ENCODE results near the gene CCDC88B.

CCDC88B gene

GRCh38 chr11:64385945-64386704, 46.1 kb downstream of the CCDC88B start:
- H3K4me1 ChIP-seq (ENCODE audit: control extremely low read depth in 1 of 4, control insufficient read depth in 4 of 4, insufficient read depth in 4 of 4, low read length in 3 of 4) = peaks cover 1 to 23% (median 15%) of the 10 kb centered on the region in 4 experiments
- ChIA-PET POLR2A (no interaction called here), CTCF (no interaction called here)
- H3K4me3 ChIP-seq (ENCODE audit: control insufficient read depth in 1 of 7, extremely low read depth in 1 of 7, insufficient read depth in 4 of 7, low read depth in 2 of 7, low read length in 6 of 7) = no peak overlapping the region
- peaks cover 0 to 21% (median 0%) of the 10 kb centered on the region in 5 experiments for H3K27me3 ChIP-seq (replicated peaks in 2 of 5; ENCODE audit: control insufficient read depth in 4 of 5, insufficient read depth in 5 of 5, low read length in 4 of 5)
- no peak overlapping the region for H3K27ac ChIP-seq (ENCODE audit: insufficient read depth in 1 of 2, low read depth in 1 of 2, low read length in 2 of 2, poor library complexity in 1 of 2, severe bottlenecking in 2 of 2)
- no peaks in the 10 kb centered on the region for H3K36me3 ChIP-seq (ENCODE audit: control insufficient read depth in 4 of 4, insufficient read depth in 4 of 4, low read length in 3 of 4)
- peak in 2 of 3 donors; percentile 52 to 68 for DNase-seq
- H3K9me3 ChIP-seq (ENCODE audit: control extremely low read depth in 1 of 5, control insufficient read depth in 4 of 5, insufficient read depth in 2 of 5, low read depth in 1 of 5, low read length in 4 of 5) = peaks cover 0 to 2% (median 0%) of the 10 kb centered on the region in 5 experiments
- 86% methylated on average over 7 of the region's 11 CpGs for WGBS (ENCODE audit: insufficient coverage)

DNA sequence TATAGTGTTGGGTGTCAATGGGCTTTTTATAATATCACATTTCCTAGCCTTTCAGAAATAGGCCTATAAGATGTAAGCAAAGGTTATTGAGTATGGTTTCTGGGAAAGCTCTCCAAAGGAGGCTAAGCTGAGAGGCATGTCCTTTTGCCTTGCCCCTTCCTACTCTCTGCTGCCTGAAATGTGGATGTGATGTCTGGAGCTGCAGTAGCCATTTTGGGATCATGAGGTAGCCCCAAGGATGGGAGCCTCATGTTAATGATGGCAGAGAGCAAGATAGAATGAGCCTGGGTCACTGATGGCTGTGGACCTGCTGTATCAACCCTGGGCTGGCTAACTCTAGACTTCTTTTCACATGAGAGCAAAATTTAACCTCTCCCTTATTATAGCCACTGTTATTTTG, 47.9 kb downstream of the CCDC88B start:
- CTCF ChIA-PET = interaction anchor here (1.5 kb wide), 1 partner anchor 301 kb away, joined by 3 read pairs; no protein-coding TSS in a partner anchor
- H3K4me1 ChIP-seq (ENCODE audit: control extremely low read depth in 1 of 4, control insufficient read depth in 4 of 4, insufficient read depth in 4 of 4, low read length in 3 of 4) = peaks cover 1 to 32% (median 19%) of the 10 kb centered on the region in 4 experiments
- H3K27me3 ChIP-seq (replicated peaks in 2 of 5; ENCODE audit: control insufficient read depth in 4 of 5, insufficient read depth in 5 of 5, low read length in 4 of 5) = peaks cover 0 to 27% (median 0%) of the 10 kb centered on the region in 5 experiments

DNA sequence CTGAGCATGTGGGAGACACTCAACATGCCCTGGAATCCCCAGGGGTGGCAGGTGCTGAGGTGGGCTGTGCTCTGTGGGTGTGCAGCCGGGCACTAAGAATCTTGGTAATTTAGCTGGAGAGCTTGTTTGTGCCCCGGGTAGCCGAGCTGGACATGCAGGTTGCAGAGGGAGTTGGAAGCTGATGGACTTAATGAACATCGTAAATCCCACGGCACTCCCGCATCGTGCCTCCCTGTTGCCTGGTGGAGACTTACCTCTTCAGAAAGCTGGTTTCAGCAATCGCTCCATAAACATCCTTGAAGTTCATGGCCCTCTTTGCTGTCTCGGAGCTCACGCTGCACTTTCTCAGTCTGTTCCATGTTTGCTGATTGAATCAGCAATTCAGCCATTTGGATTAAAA, 48.9 kb downstream of the CCDC88B start:
- Histone ChIP-seq H3K27me3 (replicated peaks in 2 of 5; ENCODE audit: control insufficient read depth in 4 of 5, insufficient read depth in 5 of 5, low read length in 4 of 5) (peaks cover 0 to 27% (median 0%) of the 10 kb centered on the region in 5 experiments), H3K27ac (ENCODE audit: insufficient read depth in 1 of 2, low read depth in 1 of 2, low read length in 2 of 2, poor library complexity in 1 of 2, severe bottlenecking in 2 of 2) (no peak overlapping the region), H3K9me3 (ENCODE audit: control extremely low read depth in 1 of 5, control insufficient read depth in 4 of 5, insufficient read depth in 2 of 5, low read depth in 1 of 5, low read length in 4 of 5) (peaks cover 0 to 2% (median 0%) of the 10 kb centered on the region in 5 experiments), H3K4me3 (ENCODE audit: control insufficient read depth in 1 of 7, extremely low read depth in 1 of 7, insufficient read depth in 4 of 7, low read depth in 2 of 7, low read length in 6 of 7) (no peak overlapping the region), H3K4me1 (ENCODE audit: control extremely low read depth in 1 of 4, control insufficient read depth in 4 of 4, insufficient read depth in 4 of 4, low read length in 3 of 4) (peaks cover 1 to 32% (median 19%) of the 10 kb centered on the region in 4 experiments), H3K36me3 (ENCODE audit: control insufficient read depth in 4 of 4, insufficient read depth in 4 of 4, low read length in 3 of 4) (no peaks in the 10 kb centered on the region)
- ChIA-PET CTCF (interaction anchor here (0.9 to 1.0 kb wide), 3 partner anchors 15 to 257 kb away, joined by 3 read pairs; no protein-coding TSS in a partner anchor), POLR2A (interaction anchor here (0.6 kb wide), 1 partner anchor 15 kb away, joined by 3 read pairs; no protein-coding TSS in a partner anchor)
- WGBS (ENCODE audit: insufficient coverage) = 95% methylated on average over 10 of the region's 10 CpGs
- no peak for DNase-seq

More for the DNA sequence above, 47.9 kb downstream of the CCDC88B start:
- Histone ChIP-seq H3K9me3 (ENCODE audit: control extremely low read depth in 1 of 5, control insufficient read depth in 4 of 5, insufficient read depth in 2 of 5, low read depth in 1 of 5, low read length in 4 of 5) (peaks cover 0 to 2% (median 0%) of the 10 kb centered on the region in 5 experiments), H3K4me3 (ENCODE audit: control insufficient read depth in 1 of 7, extremely low read depth in 1 of 7, insufficient read depth in 4 of 7, low read depth in 2 of 7, low read length in 6 of 7) (no peak overlapping the region), H3K27ac (ENCODE audit: insufficient read depth in 1 of 2, low read depth in 1 of 2, low read length in 2 of 2, poor library complexity in 1 of 2, severe bottlenecking in 2 of 2) (no peak overlapping the region), H3K36me3 (ENCODE audit: control insufficient read depth in 4 of 4, insufficient read depth in 4 of 4, low read length in 3 of 4) (no peaks in the 10 kb centered on the region)
- no peak for DNase-seq
- POLR2A ChIA-PET = no interaction called here

DNA sequence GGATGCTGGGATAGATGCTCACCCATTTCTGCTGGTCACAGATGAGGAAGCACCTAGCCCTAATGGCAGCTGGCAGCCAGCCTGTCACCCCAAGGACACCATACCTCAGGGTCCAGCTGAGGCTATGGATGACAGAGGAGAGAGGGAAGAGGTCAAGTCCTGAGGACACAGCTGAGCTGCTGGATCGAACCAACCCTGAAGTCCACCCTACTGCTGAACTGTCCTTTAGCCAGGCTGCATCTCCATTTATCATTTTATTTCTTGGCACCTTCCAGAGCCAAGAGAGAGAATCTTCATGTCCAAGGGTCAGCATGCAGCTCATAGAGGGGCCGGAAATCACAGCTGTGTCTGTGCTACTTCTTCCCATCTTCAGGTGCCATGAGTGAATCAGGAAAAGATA, 49.8 kb downstream of the CCDC88B start:
- no peak overlapping the region for H3K27ac ChIP-seq (ENCODE audit: insufficient read depth in 1 of 2, low read depth in 1 of 2, low read length in 2 of 2, poor library complexity in 1 of 2, severe bottlenecking in 2 of 2)
- H3K4me1 ChIP-seq (ENCODE audit: control extremely low read depth in 1 of 4, control insufficient read depth in 4 of 4, insufficient read depth in 4 of 4, low read length in 3 of 4) = peaks cover 1 to 32% (median 19%) of the 10 kb centered on the region in 4 experiments
- no CpG with 5 or more reads among the region's 2 CpGs for WGBS (ENCODE audit: insufficient coverage)
- ChIA-PET CTCF (interaction anchor here (0.6 to 0.7 kb wide), 3 partner anchors 17 to 174 kb away, joined by 3 read pairs; no protein-coding TSS in a partner anchor), POLR2A (no interaction called here)
- peaks cover 0 to 28% (median 0%) of the 10 kb centered on the region in 5 experiments for H3K27me3 ChIP-seq (replicated peaks in 2 of 5; ENCODE audit: control insufficient read depth in 4 of 5, insufficient read depth in 5 of 5, low read length in 4 of 5)
- no peaks in the 10 kb centered on the region for H3K36me3 ChIP-seq (ENCODE audit: control insufficient read depth in 4 of 4, insufficient read depth in 4 of 4, low read length in 3 of 4)
- no peak overlapping the region for H3K4me3 ChIP-seq (ENCODE audit: control insufficient read depth in 1 of 7, extremely low read depth in 1 of 7, insufficient read depth in 4 of 7, low read depth in 2 of 7, low read length in 6 of 7)
- H3K9me3 ChIP-seq (ENCODE audit: control extremely low read depth in 1 of 5, control insufficient read depth in 4 of 5, insufficient read depth in 2 of 5, low read depth in 1 of 5, low read length in 4 of 5) = peaks cover 0 to 2% (median 0%) of the 10 kb centered on the region in 5 experiments
- no peak for DNase-seq

DNA sequence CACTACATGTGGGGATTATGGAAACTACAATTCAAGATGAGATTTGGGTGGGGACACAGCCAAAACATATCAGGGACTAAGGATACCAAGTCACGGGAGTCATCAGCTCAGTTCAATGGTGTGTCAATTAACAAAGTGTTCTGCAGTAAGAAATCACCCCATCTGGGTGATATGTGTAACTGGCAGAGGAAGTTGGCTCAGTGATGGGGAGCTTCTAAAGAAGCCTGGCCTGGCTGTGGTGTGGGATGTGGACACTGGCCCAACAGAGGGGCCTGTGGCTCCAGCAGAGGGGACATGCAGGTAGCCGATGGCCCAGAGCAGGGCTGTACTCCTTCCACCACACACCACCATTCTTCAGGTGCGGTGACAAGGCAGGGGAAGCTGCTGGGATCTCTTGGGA, 50.6 kb downstream of the CCDC88B start:
- Histone ChIP-seq H3K9me3 (ENCODE audit: control extremely low read depth in 1 of 5, control insufficient read depth in 4 of 5, insufficient read depth in 2 of 5, low read depth in 1 of 5, low read length in 4 of 5) (peaks cover 0 to 2% (median 0%) of the 10 kb centered on the region in 5 experiments), H3K36me3 (ENCODE audit: control insufficient read depth in 4 of 4, insufficient read depth in 4 of 4, low read length in 3 of 4) (no peaks in the 10 kb centered on the region), H3K4me1 (ENCODE audit: control extremely low read depth in 1 of 4, control insufficient read depth in 4 of 4, insufficient read depth in 4 of 4, low read length in 3 of 4) (peaks cover 1 to 26% (median 14%) of the 10 kb centered on the region in 4 experiments), H3K27me3 (replicated peaks in 2 of 5; ENCODE audit: control insufficient read depth in 4 of 5, insufficient read depth in 5 of 5, low read length in 4 of 5) (peaks cover 0 to 28% (median 0%) of the 10 kb centered on the region in 5 experiments), H3K27ac (ENCODE audit: insufficient read depth in 1 of 2, low read depth in 1 of 2, low read length in 2 of 2, poor library complexity in 1 of 2, severe bottlenecking in 2 of 2) (no peak overlapping the region), H3K4me3 (ENCODE audit: control insufficient read depth in 1 of 7, extremely low read depth in 1 of 7, insufficient read depth in 4 of 7, low read depth in 2 of 7, low read length in 6 of 7) (no peak overlapping the region)
- DNase-seq = no peak
- 100% methylated on average over 1 of the region's 3 CpGs for WGBS (ENCODE audit: insufficient coverage)
- CTCF ChIA-PET = no interaction called here
- POLR2A ChIA-PET = no interaction called here

GRCh38 chr11:64391839-64392238, 51.8 kb downstream of the CCDC88B start:
- DNase-seq = no peak
- no peaks in the 10 kb centered on the region for H3K36me3 ChIP-seq (ENCODE audit: control insufficient read depth in 4 of 4, insufficient read depth in 4 of 4, low read length in 3 of 4)
- H3K27ac ChIP-seq (ENCODE audit: insufficient read depth in 1 of 2, low read depth in 1 of 2, low read length in 2 of 2, poor library complexity in 1 of 2, severe bottlenecking in 2 of 2) = no peak overlapping the region
- POLR2A ChIA-PET = no interaction called here
- peaks cover 0 to 26% (median 15%) of the 10 kb centered on the region in 4 experiments for H3K4me1 ChIP-seq (ENCODE audit: control extremely low read depth in 1 of 4, control insufficient read depth in 4 of 4, insufficient read depth in 4 of 4, low read length in 3 of 4)
- H3K9me3 ChIP-seq (ENCODE audit: control extremely low read depth in 1 of 5, control insufficient read depth in 4 of 5, insufficient read depth in 2 of 5, low read depth in 1 of 5, low read length in 4 of 5) = peaks cover 0 to 2% (median 0%) of the 10 kb centered on the region in 5 experiments
- no peak overlapping the region for H3K4me3 ChIP-seq (ENCODE audit: control insufficient read depth in 1 of 7, extremely low read depth in 1 of 7, insufficient read depth in 4 of 7, low read depth in 2 of 7, low read length in 6 of 7)
- CTCF ChIA-PET = interaction anchor here (1.1 to 1.6 kb wide), 4 partner anchors 20 to 278 kb away, joined by 3 to 5 read pairs (median 4); no protein-coding TSS in a partner anchor
- peaks cover 0 to 28% (median 0%) of the 10 kb centered on the region in 5 experiments for H3K27me3 ChIP-seq (replicated peaks in 2 of 5; ENCODE audit: control insufficient read depth in 4 of 5, insufficient read depth in 5 of 5, low read length in 4 of 5)
- no CpG with 5 or more reads among the region's 3 CpGs for WGBS (ENCODE audit: insufficient coverage)

DNA sequence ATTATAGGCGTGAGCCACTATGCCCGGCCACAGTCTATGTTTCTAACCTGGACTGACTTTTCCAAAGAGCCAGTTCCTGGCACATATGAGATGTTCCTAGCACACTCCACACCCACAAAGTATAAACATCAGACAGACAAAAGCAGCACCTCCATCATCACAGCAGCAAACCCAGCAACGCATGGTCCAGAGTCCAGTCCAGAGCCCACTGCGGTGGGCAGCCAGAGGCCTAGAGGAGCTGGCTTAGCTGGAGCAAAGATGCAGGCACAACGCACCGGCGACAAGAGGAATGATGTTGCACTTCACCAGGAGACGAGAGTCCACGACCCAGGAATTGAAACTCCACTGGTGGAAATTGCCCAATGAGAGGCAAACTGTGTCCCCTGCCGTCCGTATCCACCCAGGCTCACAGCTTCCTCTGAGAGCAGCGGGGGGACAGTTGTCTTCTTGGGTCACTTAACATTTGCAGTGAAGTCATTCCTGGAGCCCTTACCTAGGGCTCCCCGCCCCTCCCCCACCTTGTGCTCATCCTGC, 55.6 kb downstream of the CCDC88B start:
- peaks cover 0 to 29% (median 14%) of the 10 kb centered on the region in 4 experiments for H3K4me1 ChIP-seq (ENCODE audit: control extremely low read depth in 1 of 4, control insufficient read depth in 4 of 4, insufficient read depth in 4 of 4, low read length in 3 of 4)
- peaks cover 0 to 8% (median 0%) of the 10 kb centered on the region in 5 experiments for H3K27me3 ChIP-seq (replicated peaks in 2 of 5; ENCODE audit: control insufficient read depth in 4 of 5, insufficient read depth in 5 of 5, low read length in 4 of 5)
- no peaks in the 10 kb centered on the region for H3K9me3 ChIP-seq (ENCODE audit: control extremely low read depth in 1 of 5, control insufficient read depth in 4 of 5, insufficient read depth in 2 of 5, low read depth in 1 of 5, low read length in 4 of 5)
- H3K36me3 ChIP-seq (ENCODE audit: control insufficient read depth in 4 of 4, insufficient read depth in 4 of 4, low read length in 3 of 4) = no peaks in the 10 kb centered on the region
- WGBS (ENCODE audit: insufficient coverage) = 71% methylated on average over 11 of the region's 13 CpGs
- H3K4me3 ChIP-seq (ENCODE audit: control insufficient read depth in 1 of 7, extremely low read depth in 1 of 7, insufficient read depth in 4 of 7, low read depth in 2 of 7, low read length in 6 of 7) = no peak overlapping the region
- ChIA-PET POLR2A (no interaction called here), CTCF (no interaction called here)
- no peak for DNase-seq
- no peak overlapping the region for H3K27ac ChIP-seq (ENCODE audit: insufficient read depth in 1 of 2, low read depth in 1 of 2, low read length in 2 of 2, poor library complexity in 1 of 2, severe bottlenecking in 2 of 2)
